ENCODE measurements around the gene ARID5B.
"Not testable (repeated sequence)": the region's sequence is repeated elsewhere in the genome, so short reads cannot be mapped to it uniquely, and the experiment has no call there.

Gene ARID5B

DNA sequence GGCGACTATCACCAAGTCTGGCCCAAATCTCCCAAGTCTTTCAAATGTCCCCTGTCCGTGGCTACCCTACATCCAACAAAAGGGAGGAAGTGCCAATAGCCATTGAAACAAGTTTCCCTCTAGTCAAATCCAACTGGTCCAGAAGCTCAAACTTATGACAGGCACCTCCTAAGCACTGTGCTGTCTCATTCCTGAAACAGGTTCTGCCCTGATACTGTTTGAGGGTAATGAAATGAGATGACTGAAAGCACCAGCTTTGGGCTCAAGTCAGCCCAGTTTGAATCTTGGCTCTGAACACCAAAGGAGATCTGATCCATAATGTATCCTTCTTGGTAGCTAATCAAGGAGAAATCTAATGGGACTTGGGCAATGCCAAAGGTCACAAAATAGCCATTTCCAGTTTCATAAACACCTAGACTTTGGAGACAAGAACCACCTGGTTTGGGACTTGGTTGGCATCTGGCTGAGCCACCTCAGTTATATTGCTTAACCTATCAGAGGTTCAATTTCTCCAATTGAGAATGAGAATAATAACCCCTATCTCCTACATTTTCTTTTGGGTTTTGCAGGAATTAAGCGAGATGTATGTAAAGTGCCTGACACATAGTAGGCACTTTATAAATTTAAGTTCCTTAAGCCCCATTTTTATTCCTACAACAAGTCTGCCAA, 34.7 kb upstream of the ARID5B start:
- no peaks in the 10 kb centered on the region for H3K36me3 ChIP-seq (ENCODE audit: control insufficient read depth in 4 of 4, insufficient read depth in 4 of 4, low read length in 3 of 4)
- ChIA-PET POLR2A (no interaction called here), CTCF (interaction anchor here (1.0 to 2.2 kb wide), 5 partner anchors 22 to 119 kb away, joined by 3 to 10 read pairs (median 4); no protein-coding TSS in a partner anchor)
- no peaks in the 10 kb centered on the region for H3K27me3 ChIP-seq (replicated peaks in 2 of 5; ENCODE audit: control insufficient read depth in 4 of 5, insufficient read depth in 5 of 5, low read length in 4 of 5)
- no peak overlapping the region for H3K27ac ChIP-seq (ENCODE audit: insufficient read depth in 1 of 2, low read depth in 1 of 2, low read length in 2 of 2, poor library complexity in 1 of 2, severe bottlenecking in 2 of 2)
- 83% methylated on average over 1 of the region's 3 CpGs for WGBS (ENCODE audit: insufficient coverage)
- DNase-seq = no peak
- H3K9me3 ChIP-seq (ENCODE audit: control extremely low read depth in 1 of 5, control insufficient read depth in 4 of 5, insufficient read depth in 2 of 5, low read depth in 1 of 5, low read length in 4 of 5) = no peaks in the 10 kb centered on the region
- H3K4me3 ChIP-seq (ENCODE audit: control insufficient read depth in 1 of 7, extremely low read depth in 1 of 7, insufficient read depth in 4 of 7, low read depth in 2 of 7, low read length in 6 of 7) = peak overlapping the region in 4 of 7 experiments; percentile 37 to 75 (median 64)
- peaks cover 0 to 19% (median 5%) of the 10 kb centered on the region in 4 experiments for H3K4me1 ChIP-seq (ENCODE audit: control extremely low read depth in 1 of 4, control insufficient read depth in 4 of 4, insufficient read depth in 4 of 4, low read length in 3 of 4)

DNA sequence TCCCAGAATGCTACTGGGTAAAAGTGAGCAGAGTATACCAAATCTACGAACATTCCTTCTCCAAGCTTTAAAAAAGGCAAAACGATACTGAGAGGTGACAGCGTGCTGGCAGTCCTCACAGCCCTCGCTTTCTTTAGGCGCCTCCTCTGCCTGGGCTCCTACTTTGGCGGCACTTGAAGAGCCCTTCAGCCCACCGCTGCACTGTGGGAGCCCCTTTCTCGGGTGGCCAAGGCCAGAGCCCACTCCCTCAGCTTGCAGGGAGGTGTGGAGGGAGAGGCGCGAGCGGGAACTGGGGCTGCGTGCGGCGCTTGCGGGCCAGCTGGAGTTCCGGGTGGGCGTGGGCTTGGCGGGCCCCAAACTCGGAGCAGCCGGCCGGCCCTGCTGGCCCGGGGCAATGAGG, 34.1 kb upstream of the ARID5B start:
- CTCF ChIA-PET = interaction anchor here (0.6 to 2.2 kb wide), 7 partner anchors 9 to 171 kb away, joined by 3 to 10 read pairs (median 3); no protein-coding TSS in a partner anchor
- POLR2A ChIA-PET = interaction anchor here (0.8 kb wide), 1 partner anchor 117 kb away, joined by 7 read pairs; no protein-coding TSS in a partner anchor
- H3K27me3 ChIP-seq (replicated peaks in 2 of 5; ENCODE audit: control insufficient read depth in 4 of 5, insufficient read depth in 5 of 5, low read length in 4 of 5); H3K27ac ChIP-seq (ENCODE audit: insufficient read depth in 1 of 2, low read depth in 1 of 2, low read length in 2 of 2, poor library complexity in 1 of 2, severe bottlenecking in 2 of 2); H3K36me3 ChIP-seq (ENCODE audit: control insufficient read depth in 4 of 4, insufficient read depth in 4 of 4, low read length in 3 of 4); H3K9me3 ChIP-seq (ENCODE audit: control extremely low read depth in 1 of 5, control insufficient read depth in 4 of 5, insufficient read depth in 2 of 5, low read depth in 1 of 5, low read length in 4 of 5): not testable (repeated sequence)
- 43% methylated on average over 20 of the region's 22 CpGs for WGBS (ENCODE audit: insufficient coverage)
- DNase-seq = peak; percentile 11 to 57 (median 40)
- H3K4me3 ChIP-seq (ENCODE audit: control insufficient read depth in 1 of 7, extremely low read depth in 1 of 7, insufficient read depth in 4 of 7, low read depth in 2 of 7, low read length in 6 of 7) = peak overlapping the region in 5 of 7 experiments; percentile 34 to 75 (median 63)
- peaks cover 0 to 19% (median 5%) of the 10 kb centered on the region in 4 experiments for H3K4me1 ChIP-seq (ENCODE audit: control extremely low read depth in 1 of 4, control insufficient read depth in 4 of 4, insufficient read depth in 4 of 4, low read length in 3 of 4)

DNA sequence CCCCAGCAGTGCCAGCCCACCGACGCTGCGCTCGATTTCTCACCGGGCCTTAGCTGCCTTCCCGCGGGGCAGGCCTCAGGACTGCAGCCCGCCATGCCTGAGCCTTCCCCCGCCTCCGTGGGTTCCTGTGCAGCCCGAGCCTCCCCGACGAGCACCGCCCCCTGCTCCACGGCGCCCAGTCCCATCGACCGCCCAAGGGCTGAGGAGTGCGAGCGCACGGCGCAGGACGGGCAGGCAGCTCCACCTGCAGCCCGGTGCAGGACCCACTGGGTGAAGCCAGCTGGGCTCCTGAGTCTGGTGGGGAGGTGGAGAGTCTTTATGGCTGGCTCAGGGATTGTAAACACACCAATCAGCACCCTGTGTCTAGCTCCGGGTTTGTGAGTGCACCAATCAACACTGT, 33.7 kb upstream of the ARID5B start:
- not testable (repeated sequence) for H3K27me3 ChIP-seq (replicated peaks in 2 of 5; ENCODE audit: control insufficient read depth in 4 of 5, insufficient read depth in 5 of 5, low read length in 4 of 5); H3K27ac ChIP-seq (ENCODE audit: insufficient read depth in 1 of 2, low read depth in 1 of 2, low read length in 2 of 2, poor library complexity in 1 of 2, severe bottlenecking in 2 of 2); H3K9me3 ChIP-seq (ENCODE audit: control extremely low read depth in 1 of 5, control insufficient read depth in 4 of 5, insufficient read depth in 2 of 5, low read depth in 1 of 5, low read length in 4 of 5); H3K36me3 ChIP-seq (ENCODE audit: control insufficient read depth in 4 of 4, insufficient read depth in 4 of 4, low read length in 3 of 4)
- ChIA-PET POLR2A (interaction anchor here (0.8 kb wide), 1 partner anchor 117 kb away, joined by 7 read pairs; no protein-coding TSS in a partner anchor), CTCF (interaction anchor here (0.6 to 1.8 kb wide), 8 partner anchors 9 to 171 kb away, joined by 3 to 10 read pairs (median 3); no protein-coding TSS in a partner anchor)
- WGBS (ENCODE audit: insufficient coverage) = 49% methylated on average over 8 of the region's 25 CpGs
- peak overlapping the region in 3 of 7 experiments; percentile 34 to 75 (median 64) for H3K4me3 ChIP-seq (ENCODE audit: control insufficient read depth in 1 of 7, extremely low read depth in 1 of 7, insufficient read depth in 4 of 7, low read depth in 2 of 7, low read length in 6 of 7)
- peaks cover 0 to 19% (median 5%) of the 10 kb centered on the region in 4 experiments for H3K4me1 ChIP-seq (ENCODE audit: control extremely low read depth in 1 of 4, control insufficient read depth in 4 of 4, insufficient read depth in 4 of 4, low read length in 3 of 4)
- DNase-seq = peak; percentile 49 to 79 (median 74)

DNA sequence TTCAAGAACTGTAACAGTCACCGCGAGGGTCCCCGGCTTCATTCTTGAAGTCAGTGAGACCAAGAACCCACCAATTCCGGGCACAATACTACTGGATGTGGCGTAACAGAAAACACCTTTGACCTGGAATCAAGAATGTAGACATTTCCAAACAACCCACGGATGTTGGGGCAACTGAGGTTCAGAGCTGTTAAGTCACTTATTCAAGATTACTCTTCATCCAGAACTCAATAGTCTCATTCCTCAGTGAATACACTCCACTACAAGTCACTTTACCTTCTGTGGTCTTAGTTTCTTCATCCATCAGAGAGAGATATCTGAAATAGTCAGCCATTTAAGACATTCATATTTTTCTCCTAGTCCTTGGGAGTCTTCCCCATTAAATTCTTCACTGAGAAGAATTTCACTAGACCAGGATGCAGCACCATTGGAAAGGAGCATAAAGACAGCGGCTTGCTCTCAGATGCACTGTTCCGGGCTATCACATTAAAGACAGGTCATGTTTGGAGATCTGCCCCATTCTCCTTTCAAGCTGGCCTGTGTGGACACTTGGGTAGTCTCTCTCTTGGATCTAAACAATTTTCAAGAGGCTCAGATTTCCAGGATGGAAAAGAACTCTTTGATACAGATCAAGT, 32.3 kb upstream of the ARID5B start:
- Histone ChIP-seq H3K4me1 (ENCODE audit: control extremely low read depth in 1 of 4, control insufficient read depth in 4 of 4, insufficient read depth in 4 of 4, low read length in 3 of 4) (peaks cover 0 to 19% (median 5%) of the 10 kb centered on the region in 4 experiments), H3K36me3 (ENCODE audit: control insufficient read depth in 4 of 4, insufficient read depth in 4 of 4, low read length in 3 of 4) (no peaks in the 10 kb centered on the region), H3K4me3 (ENCODE audit: control insufficient read depth in 1 of 7, extremely low read depth in 1 of 7, insufficient read depth in 4 of 7, low read depth in 2 of 7, low read length in 6 of 7) (peak overlapping the region in 1 of 7 experiments; percentile 34), H3K27ac (ENCODE audit: insufficient read depth in 1 of 2, low read depth in 1 of 2, low read length in 2 of 2, poor library complexity in 1 of 2, severe bottlenecking in 2 of 2) (no peak overlapping the region), H3K9me3 (ENCODE audit: control extremely low read depth in 1 of 5, control insufficient read depth in 4 of 5, insufficient read depth in 2 of 5, low read depth in 1 of 5, low read length in 4 of 5) (no peaks in the 10 kb centered on the region), H3K27me3 (replicated peaks in 2 of 5; ENCODE audit: control insufficient read depth in 4 of 5, insufficient read depth in 5 of 5, low read length in 4 of 5) (no peaks in the 10 kb centered on the region)
- no peak for DNase-seq
- POLR2A ChIA-PET = no interaction called here
- 98% methylated on average over 8 of the region's 8 CpGs for WGBS (ENCODE audit: insufficient coverage)
- CTCF ChIA-PET = interaction anchor here (1.6 kb wide), 1 partner anchor 118 kb away, joined by 4 read pairs; no protein-coding TSS in a partner anchor

DNA sequence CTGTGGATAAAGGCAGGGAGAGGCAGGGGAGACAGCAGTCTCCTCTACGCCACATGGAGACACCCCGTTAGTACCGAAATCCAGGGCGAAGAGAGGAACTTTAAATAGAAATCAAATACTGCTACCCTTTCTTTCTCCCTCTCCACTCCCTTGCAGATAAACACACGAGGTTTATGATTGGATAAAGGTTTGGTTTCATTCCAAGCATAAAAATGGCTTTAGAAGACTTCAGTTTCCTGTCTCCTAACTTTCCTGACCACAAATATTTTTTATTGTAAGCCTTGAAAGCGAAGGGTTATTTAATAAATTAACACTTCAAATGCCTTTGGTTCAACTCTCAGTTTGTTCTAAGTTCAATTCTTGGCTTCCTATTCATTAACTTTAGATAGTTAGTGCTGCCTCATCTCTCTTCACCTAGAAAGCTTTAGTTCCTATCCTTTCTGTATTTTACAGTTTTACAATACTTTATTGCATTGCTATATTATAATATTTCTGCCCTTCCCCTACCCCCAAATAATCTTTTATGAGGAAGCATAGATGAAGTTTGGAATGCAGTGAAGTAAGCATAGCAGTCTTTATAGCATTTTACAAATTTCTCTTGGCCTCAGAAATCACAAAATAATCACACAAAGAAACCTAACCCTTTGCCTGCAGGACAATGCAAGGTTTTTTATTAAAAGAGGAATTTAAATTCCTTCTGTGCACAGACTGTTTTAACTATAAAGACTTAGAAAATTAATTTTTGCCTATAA, 31.5 kb upstream of the ARID5B start:
- DNase-seq = no peak
- no peaks in the 10 kb centered on the region for H3K9me3 ChIP-seq (ENCODE audit: control extremely low read depth in 1 of 5, control insufficient read depth in 4 of 5, insufficient read depth in 2 of 5, low read depth in 1 of 5, low read length in 4 of 5)
- ChIA-PET POLR2A (interaction anchor here (0.6 kb wide), 1 partner anchor 1215 kb away, joined by 7 read pairs; no protein-coding TSS in a partner anchor), CTCF (interaction anchor here (1.6 kb wide), 1 partner anchor 119 kb away, joined by 4 read pairs; no protein-coding TSS in a partner anchor)
- H3K4me1 ChIP-seq (ENCODE audit: control extremely low read depth in 1 of 4, control insufficient read depth in 4 of 4, insufficient read depth in 4 of 4, low read length in 3 of 4) = peaks cover 0 to 19% (median 5%) of the 10 kb centered on the region in 4 experiments
- H3K27me3 ChIP-seq (replicated peaks in 2 of 5; ENCODE audit: control insufficient read depth in 4 of 5, insufficient read depth in 5 of 5, low read length in 4 of 5) = no peaks in the 10 kb centered on the region
- H3K27ac ChIP-seq (ENCODE audit: insufficient read depth in 1 of 2, low read depth in 1 of 2, low read length in 2 of 2, poor library complexity in 1 of 2, severe bottlenecking in 2 of 2) = no peak overlapping the region
- no peaks in the 10 kb centered on the region for H3K36me3 ChIP-seq (ENCODE audit: control insufficient read depth in 4 of 4, insufficient read depth in 4 of 4, low read length in 3 of 4)
- no CpG with 5 or more reads among the region's 6 CpGs for WGBS (ENCODE audit: insufficient coverage)
- peak overlapping the region in 2 of 7 experiments; percentile 1 to 34 for H3K4me3 ChIP-seq (ENCODE audit: control insufficient read depth in 1 of 7, extremely low read depth in 1 of 7, insufficient read depth in 4 of 7, low read depth in 2 of 7, low read length in 6 of 7)

DNA sequence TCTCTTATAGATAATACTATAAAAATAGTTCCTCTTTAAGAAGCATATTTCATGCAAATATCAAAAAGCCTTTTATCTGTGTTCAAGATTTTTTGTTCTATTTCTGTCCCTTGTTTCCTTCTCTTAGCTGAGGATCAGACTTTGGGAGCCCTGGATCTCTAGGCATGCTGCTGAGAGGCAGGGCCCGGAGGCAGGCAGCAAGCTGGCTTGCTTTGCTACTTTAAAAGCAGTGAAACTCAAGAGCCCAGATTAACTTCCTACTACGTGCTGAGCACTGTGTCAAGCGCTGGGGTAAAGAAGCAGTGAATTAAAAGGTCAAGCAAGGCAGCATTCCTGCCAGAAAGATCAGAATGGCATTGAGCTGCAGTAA, 31.0 kb upstream of the ARID5B start:
- CTCF ChIA-PET = interaction anchor here (1.6 kb wide), 1 partner anchor 119 kb away, joined by 4 read pairs; no protein-coding TSS in a partner anchor
- POLR2A ChIA-PET = interaction anchor here (0.6 kb wide), 1 partner anchor 1215 kb away, joined by 7 read pairs; no protein-coding TSS in a partner anchor

More for the DNA sequence above, 31.0 kb upstream of the ARID5B start:
- Histone ChIP-seq H3K4me3 (ENCODE audit: control insufficient read depth in 1 of 7, extremely low read depth in 1 of 7, insufficient read depth in 4 of 7, low read depth in 2 of 7, low read length in 6 of 7) (no peak overlapping the region), H3K36me3 (ENCODE audit: control insufficient read depth in 4 of 4, insufficient read depth in 4 of 4, low read length in 3 of 4) (no peaks in the 10 kb centered on the region), H3K27ac (ENCODE audit: insufficient read depth in 1 of 2, low read depth in 1 of 2, low read length in 2 of 2, poor library complexity in 1 of 2, severe bottlenecking in 2 of 2) (no peak overlapping the region), H3K4me1 (ENCODE audit: control extremely low read depth in 1 of 4, control insufficient read depth in 4 of 4, insufficient read depth in 4 of 4, low read length in 3 of 4) (peaks cover 0 to 19% (median 5%) of the 10 kb centered on the region in 4 experiments), H3K9me3 (ENCODE audit: control extremely low read depth in 1 of 5, control insufficient read depth in 4 of 5, insufficient read depth in 2 of 5, low read depth in 1 of 5, low read length in 4 of 5) (no peaks in the 10 kb centered on the region), H3K27me3 (replicated peaks in 2 of 5; ENCODE audit: control insufficient read depth in 4 of 5, insufficient read depth in 5 of 5, low read length in 4 of 5) (no peaks in the 10 kb centered on the region)
- no peak for DNase-seq
- WGBS (ENCODE audit: insufficient coverage) = 100% methylated on average over 1 of the region's 3 CpGs
